GM18519 (cell line): ENCODE measurements around the gene SLC5A10.

Experiments used
- ATAC-seq: cut with Tn5 transposase; IDR thresholded peaks from one replicate; pipeline ENCODE4 v1.9.1; 2021; ENCODE audit warnings: mild to moderate bottlenecking, moderate library complexity; ENCODE audit not compliant: unreplicated experiment, low FRiP score

The SLC5A10 gene

DNA sequence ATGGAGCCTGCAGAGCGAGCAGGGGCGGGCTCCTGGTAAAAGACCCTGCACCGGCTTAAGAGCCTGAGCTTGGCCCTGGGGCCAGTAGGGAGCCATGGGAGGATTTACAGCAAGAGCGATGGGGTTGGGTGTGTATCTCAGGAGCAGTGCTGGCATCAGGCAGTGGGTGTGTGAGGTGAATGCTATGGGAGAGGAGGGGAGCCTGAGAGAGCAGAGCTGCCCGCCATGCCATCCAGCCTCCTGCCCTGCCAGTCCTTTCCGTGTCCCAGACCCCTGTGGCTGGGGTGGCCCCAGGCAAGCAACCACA, 29.3 kb downstream of the SLC5A10 start:
- no peak for ATAC-seq

DNA sequence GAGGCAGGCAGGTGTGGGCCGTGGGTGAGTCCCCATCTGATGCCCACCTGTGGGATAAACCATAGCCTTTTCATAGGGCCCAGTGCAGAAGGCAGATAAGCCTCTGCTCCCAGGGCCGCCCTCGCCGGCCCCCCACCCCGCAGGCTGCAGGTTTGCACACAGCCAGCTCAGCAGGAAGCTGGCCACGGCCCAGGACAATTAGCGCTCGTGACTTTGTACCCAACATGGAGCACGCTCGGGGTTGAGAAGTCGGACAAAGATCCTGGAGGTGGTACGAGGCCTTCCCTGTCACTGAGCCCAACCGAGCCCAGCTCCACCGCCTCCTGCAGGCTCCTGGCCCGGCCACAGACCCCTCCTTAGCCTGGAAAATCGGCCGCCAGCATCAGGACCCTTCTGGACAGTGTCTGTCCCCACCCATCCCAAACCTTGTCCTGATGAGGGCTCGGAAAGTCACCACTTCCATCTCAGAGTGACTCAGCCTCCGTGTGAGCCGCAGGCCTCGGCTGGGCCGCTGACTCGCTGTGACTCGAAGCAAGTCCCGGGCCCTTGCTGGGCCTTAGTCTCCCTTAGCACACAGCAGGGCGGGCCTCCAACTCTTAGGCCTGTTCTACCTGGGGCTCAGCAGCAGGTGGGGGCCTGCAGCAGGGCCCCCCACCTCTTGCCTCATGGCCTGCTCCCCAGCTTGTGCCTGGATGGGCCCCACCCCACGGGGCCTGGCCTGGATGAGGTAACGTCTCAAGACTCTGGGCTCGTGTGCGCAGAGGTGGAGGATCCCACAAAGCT, 29.9 kb downstream of the SLC5A10 start:
- ATAC-seq: no peak

DNA sequence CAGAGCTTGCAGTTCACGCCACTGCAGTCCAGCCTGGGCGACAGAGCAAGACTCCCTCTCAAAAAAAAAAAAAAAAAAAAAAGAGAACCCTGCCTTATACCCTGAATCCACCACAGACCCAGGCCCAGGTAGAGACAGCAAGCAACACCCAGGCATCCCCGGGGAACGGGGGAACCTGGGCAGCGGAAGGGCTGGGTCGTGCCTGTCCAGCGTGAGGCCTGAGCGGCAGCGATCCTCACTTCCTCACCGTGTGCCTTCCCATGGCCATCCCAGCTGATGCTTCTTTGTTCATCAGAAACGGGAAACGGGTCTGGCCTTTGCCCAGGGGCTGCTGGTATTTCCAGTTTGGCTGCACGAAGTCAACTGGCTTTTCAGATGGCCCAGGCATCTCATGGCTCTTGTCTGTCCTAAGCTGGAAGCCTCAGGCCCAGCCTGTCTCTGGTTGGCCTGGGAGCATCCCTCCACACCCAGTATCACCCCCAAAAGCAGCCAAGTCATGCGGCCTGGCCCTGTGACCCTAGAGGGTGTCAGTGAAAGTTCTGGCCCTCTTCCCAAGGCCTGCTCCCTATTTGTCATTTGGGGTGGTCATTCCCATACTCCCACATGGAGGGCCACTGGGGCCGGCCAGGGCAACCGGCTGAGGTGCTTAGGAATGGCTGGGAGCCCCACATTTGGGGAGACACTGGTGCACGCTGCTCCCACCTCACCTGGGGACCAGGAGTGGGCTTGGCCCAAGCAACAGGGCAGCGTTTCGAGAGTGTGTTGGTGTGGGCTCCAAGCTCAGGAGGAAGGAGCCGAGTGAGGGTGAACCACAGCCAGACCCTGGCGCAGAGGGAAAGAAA, 32.5 kb downstream of the SLC5A10 start:
- ATAC-seq: no peak

DNA sequence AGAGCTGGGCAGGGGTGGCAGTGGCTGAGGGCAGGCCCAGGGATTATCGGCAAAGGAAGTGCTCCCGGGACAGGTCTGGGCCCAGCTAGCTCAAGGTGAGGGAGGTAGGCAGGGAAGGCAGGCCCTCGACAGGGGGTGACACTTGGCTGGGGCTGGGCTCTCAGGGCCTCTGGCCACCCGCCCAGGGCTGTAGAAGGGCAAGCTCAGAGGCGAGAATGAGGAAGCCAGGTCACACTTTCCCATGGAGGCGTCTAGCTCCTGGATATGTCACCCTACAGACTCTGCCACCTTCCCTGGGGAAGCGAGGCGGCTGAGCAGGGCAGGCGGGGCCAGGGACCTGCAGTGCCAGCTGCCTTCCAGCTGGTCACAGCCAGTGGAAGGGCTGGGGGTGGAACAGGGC, 33.5 kb downstream of the SLC5A10 start:
- no peak for ATAC-seq

DNA sequence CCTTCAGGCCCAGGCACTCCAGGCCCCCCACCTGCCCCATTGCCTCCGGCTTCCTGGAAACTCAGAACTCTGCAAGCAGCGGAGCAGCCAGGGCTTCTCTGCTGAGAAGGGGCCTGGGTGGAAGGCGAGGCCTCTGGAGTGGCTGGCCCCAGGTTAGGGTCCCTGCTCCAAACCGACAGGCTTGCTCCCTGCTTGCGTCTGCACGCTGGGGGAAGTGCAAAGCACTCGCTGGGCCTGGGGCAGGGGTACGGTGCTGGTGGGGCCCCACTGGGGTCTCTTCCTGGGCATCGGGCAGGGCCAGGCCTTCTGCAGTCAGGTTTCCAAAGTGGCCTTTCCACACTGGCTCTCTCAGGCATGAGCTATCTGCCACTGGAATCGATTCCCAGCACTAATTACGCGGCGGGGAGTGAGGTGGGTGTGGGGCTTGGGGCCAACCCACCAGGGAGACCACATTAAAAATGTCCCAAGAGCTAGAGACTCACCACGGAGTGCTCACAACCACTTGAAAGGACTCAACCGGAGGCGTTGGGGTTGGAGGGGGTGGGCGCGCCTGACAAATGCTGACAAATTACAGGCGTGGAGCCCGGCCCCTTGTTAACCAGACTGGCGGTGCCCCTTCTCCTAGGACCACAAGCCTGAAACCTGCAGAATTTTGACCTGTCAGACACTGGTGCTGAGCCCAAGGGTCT, 34.7 kb downstream of the SLC5A10 start:
- no peak for ATAC-seq

DNA sequence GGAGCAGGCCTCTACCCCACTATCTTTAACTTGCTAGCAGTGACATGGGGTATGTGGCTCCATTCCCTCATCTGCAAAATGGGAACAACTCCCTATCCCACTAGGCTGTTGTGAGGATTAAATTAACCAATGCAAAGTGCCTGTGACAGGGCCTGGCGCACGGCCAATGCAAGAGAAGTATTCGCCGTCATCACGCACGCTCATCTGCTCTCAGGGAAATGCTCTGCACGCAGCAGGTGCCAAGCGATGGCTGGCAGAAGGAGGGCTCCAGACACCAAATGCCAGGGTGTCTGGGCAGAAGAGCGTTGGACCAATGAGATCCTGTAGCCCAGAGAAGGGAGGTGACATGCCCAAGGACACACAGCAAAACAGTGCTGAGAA, 35.3 kb downstream of the SLC5A10 start:
- no peak for ATAC-seq

DNA sequence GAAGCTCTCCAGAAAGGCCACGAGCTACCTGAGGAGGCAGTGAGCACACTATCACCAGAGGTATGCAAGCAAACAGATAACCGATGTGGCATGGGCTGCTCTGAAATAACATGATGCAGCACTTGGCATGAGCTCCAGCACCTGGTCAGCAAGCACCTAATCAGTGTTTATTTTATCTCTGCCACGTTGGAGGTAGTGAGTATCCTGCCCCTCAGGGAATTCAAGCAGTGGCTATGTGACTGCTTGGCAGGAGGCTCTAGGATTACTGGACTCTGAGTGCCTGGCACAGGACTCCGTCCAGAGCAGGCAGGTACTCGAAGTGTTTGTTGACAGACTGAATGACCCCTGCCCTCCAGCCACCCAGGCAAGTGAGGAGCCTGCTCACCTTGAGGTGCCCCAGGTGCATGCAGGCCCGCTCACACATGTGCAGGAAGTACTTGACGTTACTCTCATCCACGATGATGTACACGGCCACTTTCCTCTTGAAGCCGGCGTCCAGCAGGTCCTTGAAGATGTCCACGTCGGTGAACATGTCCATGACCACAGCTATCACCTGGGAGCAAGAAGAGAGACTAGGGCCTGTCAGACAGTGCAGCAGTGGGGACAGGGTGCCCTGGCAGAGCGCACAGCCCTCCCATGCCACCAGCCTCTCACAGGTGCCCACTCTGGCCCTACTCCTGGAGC, 36.0 kb downstream of the SLC5A10 start:
- ATAC-seq: no peak

DNA sequence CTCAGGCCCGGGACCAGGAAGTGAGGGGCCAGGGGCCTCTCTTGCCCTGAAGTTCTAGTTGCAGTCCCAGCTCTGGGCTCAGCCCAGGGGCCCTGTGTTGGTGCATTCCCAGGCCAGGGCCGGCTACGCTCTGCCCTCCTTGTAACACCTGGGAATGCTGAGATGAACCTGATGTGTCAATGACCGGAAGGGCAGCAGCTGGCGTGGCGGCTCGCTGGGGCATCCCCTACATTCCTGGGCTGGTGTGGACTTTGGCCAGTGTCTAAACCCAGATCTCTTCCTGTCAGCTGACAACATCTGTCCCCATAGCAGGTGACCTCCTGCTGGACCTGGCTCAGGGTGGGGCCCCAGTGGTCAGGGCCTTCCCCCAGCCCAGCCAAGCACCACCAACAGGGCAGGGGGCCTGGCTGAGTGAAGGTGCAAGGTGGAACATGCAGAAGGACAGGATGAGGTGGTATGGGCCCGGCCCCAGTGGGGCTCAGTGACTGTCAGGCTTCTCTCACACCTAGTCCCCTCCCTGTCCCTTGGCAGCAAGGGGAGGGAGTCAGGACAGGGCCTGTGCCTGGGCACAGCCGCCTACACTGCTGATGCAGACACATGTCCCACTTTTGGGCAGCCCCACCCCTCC, 36.7 kb downstream of the SLC5A10 start:
- ATAC-seq: no peak

DNA sequence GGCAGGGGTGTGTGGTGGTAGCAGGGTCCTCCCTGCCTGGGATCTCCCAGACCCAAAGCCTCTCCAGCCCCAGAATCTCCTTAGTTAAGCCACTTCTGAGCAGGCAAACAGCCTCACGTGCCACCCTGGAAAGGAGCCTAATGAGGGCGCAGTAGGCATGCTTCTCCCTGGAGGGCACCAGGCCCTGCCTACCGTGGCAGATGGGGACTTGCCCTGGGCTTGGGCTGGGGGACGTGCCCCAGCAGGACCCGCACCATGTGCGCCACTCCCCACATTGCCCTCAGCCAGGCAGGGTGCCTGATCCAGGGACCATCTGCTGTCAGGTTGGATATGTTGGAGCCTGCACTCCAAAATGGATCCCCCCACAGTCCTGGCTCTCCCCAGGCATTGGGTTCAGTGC, 38.4 kb downstream of the SLC5A10 start:
- no peak for ATAC-seq

DNA sequence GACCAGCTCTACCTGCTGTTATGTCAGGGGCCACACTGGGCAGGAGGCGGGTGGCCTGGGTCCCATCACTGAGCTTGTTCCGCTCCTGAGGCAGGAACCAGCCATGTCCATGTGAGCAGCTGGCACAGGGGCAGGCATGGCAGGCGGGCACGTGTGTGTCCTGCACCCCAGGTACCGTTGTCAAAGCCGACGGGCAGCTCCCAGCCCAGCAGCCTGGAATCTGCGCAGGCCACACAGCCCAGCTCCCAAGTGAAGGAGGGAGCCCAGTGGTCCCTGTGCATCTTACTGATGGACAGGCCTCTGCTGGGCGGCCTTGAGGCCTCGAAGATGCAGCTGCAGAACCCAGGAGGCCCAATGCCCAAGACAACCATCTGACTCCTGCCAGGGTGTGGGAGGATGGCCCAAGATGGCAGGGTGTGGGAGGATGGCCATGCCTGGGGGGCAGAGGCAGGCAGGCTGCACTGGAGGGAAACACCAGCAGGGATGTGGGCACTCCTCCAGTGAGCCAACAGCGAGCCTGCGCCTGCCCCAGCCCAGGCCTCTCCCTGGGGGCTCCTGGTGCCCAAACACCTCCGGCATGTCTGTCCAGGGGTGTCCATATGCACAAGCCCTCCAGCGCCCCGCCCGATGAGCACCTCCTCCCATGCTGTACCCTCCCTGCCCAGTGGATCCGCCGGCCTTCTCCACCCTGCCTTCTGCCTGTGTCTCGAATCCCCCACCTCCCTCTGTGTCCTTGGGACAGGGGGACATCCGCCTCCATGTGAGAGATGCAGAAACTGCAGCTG, 39.8 kb downstream of the SLC5A10 start:
- ATAC-seq: no peak

DNA sequence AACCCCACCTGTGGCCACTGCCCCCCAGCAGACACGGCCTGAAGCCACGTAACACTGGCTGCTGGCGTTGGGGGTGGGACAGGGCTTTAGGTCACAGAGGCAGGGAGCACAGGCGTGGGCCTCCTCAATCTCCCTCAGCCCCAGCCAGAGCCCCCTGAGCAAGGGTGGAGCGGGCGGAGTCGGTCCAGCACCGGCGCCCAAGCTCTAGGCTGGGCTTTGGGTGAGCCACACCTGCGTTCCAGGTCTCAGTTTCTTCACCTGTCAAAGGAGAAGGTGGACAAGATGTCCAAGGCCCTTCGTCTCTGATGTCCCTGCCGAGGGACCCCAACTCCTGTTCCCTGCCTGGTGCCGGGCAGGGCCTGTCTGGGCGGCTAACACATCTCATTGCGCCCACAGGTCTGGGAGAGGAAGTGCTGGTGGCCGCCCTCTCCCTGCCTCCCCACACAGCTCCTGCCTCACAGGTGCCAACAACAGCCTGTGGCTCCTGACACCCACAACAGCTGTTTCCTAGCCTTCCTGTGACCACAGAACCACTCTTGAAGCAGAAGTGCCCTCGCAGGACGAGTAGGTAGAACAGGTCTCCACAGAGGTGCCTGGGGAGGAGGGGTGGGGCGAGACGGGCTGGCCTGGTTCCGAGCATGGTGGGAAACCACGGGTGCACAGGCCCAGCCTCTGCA, 40.6 kb downstream of the SLC5A10 start:
- ATAC-seq: no peak

DNA sequence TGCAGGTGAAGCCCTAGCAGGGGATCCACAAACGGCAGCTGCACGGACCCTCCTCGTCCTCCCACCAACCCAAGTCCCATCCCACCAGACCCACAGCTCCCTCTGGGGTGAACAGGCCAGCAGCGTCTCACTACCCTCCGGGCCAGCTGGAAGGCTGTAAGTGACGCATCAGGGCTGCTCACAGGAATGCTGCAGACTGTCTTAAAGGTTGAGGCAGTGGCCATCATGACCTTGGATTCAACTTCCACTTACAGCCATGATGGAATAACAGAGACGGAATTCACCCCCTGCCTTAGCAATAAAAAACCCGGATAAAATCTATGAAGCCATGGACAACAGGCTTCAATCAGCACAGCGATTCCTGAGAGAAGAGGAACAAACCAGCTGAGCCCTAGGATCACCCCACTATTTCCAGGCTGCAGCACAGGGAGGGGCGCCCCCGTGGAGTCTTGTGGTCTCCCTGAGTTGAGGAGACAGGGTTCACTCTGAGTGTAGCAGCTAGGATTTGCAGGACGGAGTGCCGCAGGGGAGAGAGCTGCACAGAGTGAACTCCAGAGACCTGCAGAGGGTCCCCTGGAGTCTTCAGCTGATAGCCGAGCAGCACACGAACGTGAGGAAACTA, 42.1 kb downstream of the SLC5A10 start:
- no peak for ATAC-seq

DNA sequence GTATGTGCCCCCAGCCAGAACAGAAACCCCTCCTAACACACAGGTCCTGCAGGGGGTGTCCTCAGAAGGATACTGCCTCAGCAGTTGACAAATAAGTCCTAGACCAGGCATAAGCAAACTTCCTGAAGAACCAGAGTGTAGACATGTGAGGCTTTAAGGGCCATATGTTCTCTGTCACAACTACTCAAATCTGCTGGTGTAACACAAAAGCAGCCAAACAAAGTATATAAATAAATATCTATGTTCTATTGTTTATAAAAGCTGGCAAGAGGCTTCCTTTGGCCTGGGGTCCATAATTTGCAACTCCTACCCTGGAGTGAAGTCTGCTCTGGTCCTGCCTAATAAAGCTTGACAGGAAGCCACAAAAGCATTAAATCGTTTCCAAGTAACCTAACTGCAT, 42.7 kb downstream of the SLC5A10 start:
- ATAC-seq: no peak

DNA sequence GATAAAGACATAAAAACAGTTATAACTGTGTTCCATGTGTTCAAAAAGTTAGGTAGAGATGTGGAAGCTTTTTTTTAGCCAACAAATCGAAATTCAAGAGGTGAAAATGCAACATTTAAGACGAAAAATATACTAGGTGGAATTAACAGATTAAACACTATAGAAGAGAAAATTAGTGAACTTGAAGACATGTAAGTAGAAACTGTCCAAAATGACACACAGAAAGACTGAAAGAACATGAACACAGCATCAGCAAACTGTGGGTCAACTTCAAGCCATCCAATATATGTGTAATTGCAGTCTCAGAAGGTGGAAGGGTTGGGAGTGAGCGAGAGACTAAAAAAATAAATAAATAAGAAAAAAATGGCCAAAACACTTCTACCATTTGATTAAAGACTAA, 43.3 kb downstream of the SLC5A10 start:
- ATAC-seq: no peak

DNA sequence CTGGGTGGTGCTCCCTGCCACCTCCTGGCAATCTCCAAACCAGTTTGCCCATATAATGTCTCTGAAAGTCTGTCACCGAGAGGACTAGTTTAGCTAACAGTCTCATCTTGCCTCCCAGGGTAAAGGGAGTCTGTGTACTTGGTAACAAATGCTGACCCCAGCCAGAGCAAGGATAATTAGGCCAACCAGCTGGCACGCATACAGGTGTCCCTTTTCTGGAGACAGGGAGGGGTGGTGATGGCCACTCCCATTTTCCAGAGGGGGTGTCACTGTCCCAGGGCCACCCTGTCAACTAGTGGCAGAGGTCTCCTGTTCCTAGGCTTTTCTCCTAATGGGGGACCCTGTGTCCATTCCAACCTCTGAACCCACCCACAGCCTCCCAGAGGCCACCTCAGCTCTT, 44.5 kb downstream of the SLC5A10 start:
- no peak for ATAC-seq

DNA sequence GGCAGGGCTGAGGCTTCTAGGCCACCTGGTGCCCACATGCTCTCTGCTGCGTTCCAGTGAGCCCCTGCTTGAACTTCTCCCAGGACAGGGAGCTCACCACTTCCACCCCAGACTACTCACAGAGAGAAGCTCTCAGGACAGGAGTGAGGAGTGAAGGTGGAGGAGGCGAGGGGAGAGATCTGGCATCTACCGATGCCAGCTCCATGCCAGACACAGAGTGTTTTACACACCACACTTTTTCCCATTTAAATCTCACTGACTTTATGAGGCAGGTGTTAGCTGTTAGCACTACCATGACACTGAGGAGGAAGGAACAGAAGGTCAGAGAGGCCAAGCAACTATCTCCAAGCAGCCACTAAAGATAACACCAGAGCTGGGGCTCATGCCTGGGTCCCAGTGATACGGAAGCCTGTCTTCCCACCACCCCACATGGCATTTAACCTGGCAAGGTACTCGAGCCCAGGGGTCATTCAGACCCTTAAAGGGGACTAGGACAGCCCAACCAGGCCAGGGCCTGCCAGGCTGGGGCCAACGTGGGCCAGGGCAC, 45.8 kb downstream of the SLC5A10 start:
- ATAC-seq: no peak

DNA sequence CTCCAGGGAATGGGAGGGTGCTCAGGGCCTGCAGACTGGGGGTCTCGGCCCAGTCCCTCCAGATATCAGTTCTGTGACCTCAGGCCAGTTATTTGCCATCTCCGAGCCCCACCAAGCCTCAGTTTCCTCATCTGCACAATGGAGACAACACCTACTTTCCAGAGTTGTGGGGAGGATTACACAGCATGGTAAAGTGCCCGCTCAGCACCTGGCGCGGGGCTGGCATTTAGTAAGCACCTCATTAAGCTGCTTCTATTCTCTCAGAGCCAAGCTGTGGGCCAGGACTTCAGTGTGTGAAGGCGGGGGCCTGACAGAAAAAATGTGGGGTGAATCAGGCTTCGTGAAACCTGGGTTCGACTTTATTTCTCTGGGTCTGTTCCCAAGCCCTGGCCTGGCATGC, 47.4 kb downstream of the SLC5A10 start:
- no peak for ATAC-seq

DNA sequence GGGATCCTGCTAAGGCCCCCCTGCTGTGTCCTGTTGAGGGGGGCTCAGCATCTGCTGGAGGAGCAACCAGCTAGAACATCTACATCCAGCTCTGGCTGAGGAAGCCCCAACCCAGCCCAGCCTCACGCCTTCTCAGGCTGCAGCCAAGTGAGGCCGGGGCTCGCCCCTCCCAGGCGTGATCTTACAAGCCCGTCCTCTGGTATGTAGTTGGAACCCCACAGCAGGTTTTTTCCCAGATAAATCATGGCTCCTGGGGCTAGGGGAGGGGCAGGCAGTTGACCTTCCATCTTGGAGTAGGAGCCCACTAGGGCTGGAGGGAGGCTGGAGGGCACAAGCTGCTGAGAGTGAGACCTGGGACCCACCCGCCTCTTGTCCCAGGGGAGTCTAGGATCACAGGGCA, 47.9 kb downstream of the SLC5A10 start:
- ATAC-seq: no peak
